ENCODE results near the gene CORIN. TPM values are rescaled to one million over a fixed set of nuclear protein-coding genes. Genes with fewer than 3 reads are reported as not detected.

Gene CORIN
- total RNA-seq, 1 donor from 2014 or later: 0.05 TPM

DNA sequence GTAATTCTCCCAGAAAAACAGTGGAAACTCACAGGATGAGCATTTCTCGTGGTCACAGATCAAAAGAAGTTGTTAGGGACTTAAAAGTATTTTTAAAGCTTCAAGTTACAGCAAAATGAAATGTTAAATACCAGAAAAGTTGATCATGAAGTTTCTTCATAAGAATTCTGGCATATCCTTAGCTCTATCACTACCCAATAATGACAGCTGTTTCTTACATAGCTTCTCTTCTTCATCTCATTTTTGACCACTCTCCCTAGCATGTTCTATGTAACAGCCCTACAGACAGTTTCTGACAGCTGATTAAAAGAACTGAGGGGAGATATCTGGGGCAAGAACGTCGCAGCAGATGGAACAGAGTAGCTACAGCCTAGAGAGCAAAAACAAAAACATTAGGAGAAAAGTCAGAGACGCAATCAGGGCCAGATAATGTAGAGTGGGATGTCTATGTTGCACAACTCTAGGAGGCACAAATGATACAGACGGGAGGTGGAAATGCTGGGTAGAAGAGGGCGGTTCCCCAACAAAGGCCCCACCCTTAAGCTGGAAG lies 108.7 kb downstream of the CORIN start:
- H3K36me3 Mint-ChIP-seq (ENCODE audit: low read depth): no peaks in the 10 kb centered on the region
- no peak for DNase-seq (ENCODE audit: low read depth, low spot score)
- no peak overlapping the region for H3K4me3 Mint-ChIP-seq
- TF ChIP-seq, protein P1, sequence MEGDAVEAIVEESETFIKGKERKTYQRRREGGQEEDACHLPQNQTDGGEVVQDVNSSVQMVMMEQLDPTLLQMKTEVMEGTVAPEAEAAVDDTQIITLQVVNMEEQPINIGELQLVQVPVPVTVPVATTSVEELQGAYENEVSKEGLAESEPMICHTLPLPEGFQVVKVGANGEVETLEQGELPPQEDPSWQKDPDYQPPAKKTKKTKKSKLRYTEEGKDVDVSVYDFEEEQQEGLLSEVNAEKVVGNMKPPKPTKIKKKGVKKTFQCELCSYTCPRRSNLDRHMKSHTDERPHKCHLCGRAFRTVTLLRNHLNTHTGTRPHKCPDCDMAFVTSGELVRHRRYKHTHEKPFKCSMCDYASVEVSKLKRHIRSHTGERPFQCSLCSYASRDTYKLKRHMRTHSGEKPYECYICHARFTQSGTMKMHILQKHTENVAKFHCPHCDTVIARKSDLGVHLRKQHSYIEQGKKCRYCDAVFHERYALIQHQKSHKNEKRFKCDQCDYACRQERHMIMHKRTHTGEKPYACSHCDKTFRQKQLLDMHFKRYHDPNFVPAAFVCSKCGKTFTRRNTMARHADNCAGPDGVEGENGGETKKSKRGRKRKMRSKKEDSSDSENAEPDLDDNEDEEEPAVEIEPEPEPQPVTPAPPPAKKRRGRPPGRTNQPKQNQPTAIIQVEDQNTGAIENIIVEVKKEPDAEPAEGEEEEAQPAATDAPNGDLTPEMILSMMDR (conservative IDR thresholded peaks at IDR 0.05): no peak
- H3K9me3 Mint-ChIP-seq: no peaks in the 10 kb centered on the region
- no peaks in the 10 kb centered on the region for H3K27me3 Mint-ChIP-seq (ENCODE audit: low read depth)
- no peak overlapping the region for H3K27ac Mint-ChIP-seq (ENCODE audit: unreplicated experiment)
- H3K4me1 Mint-ChIP-seq: peaks cover 15% of the 10 kb centered on the region

DNA sequence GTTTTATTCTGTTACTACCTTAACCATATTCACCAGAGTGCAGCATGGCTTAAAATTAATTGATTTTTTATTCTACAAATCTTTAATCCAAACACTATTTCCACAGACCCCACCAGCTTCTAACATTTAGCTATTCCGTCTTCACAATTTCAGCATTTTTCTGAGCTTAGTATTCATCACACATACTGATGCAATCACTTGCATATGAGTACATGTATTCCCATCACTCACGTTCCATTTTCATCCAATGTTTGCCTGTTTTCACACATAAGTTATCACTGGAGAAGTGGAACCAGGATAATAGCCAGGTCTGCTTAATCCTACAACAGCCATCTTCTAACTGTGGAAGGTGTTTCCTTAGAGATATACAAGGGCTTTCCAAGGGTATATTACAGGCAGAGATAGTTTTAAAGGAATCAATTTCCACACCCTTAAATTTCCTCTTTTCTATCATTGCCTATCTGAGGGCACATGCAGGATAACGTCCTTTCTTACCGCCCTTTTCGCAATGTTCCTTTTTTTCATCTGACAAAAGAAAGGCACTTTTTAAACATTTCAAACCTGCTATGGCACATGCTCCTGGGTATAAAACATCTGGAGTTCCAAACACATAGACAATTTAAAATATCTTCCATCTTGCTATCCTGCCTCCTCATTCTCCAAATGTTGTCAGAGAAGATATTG lies 115.8 kb downstream of the CORIN start:
- TF ChIP-seq, protein P1 (conservative IDR thresholded peaks at IDR 0.05): no peak
- H3K36me3 Mint-ChIP-seq (ENCODE audit: low read depth): no peaks in the 10 kb centered on the region
- H3K4me3 Mint-ChIP-seq: no peak overlapping the region
- DNase-seq (ENCODE audit: low read depth, low spot score): no peak
- peaks cover 22% of the 10 kb centered on the region for H3K4me1 Mint-ChIP-seq
- no peak overlapping the region for H3K27ac Mint-ChIP-seq (ENCODE audit: unreplicated experiment)
- no peaks in the 10 kb centered on the region for H3K9me3 Mint-ChIP-seq
- no peaks in the 10 kb centered on the region for H3K27me3 Mint-ChIP-seq (ENCODE audit: low read depth)

DNA sequence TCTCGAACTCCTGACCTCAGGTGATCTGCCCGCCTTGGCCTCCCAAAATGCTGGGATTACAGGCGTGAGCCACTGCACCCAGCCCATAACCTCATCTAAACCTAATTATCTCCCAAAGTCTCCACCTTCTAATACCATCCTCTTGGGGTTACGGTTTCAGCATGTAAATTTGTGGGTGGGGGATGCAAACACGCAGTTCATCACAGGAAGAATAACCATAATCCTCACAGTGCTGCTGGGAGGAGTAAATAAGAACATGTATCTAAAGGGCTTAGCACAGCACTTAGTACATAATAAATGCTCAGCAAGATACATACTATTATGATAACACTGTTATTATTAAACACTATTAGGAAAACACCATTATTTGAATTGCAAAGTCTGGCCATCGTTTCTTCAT lies 116.4 kb downstream of the CORIN start:
- TF ChIP-seq, protein P1 (conservative IDR thresholded peaks at IDR 0.05): no peak
- Mint-ChIP-seq H3K27me3 (ENCODE audit: low read depth) (no peaks in the 10 kb centered on the region), H3K27ac (ENCODE audit: unreplicated experiment) (no peak overlapping the region), H3K36me3 (ENCODE audit: low read depth) (no peaks in the 10 kb centered on the region), H3K9me3 (no peaks in the 10 kb centered on the region), H3K4me3 (no peak overlapping the region), H3K4me1 (peaks cover 23% of the 10 kb centered on the region)
- no peak for DNase-seq (ENCODE audit: low read depth, low spot score)

DNA sequence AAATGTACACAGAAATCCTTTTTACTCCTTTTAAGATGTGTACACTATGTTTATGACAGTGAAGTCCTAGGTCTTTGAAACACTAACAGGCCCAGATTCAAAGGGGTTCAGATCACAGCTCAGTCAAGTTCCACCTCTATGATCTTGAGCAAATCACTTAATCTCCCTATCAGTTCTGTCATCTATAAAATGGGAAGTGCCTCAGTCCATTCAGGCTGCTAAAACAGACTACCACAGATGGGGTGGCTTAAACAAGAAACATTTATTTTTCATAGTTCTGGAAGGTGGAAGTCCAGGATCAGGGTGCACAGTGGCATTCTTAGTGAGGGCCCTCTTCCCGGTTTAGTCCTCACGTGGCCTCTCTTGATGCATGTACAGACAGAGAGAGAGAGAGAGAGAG lies 117.1 kb downstream of the CORIN start:
- peaks cover 26% of the 10 kb centered on the region for H3K4me1 Mint-ChIP-seq
- TF ChIP-seq, protein P1 (conservative IDR thresholded peaks at IDR 0.05): no peak
- H3K9me3 Mint-ChIP-seq: no peaks in the 10 kb centered on the region
- no peaks in the 10 kb centered on the region for H3K27me3 Mint-ChIP-seq (ENCODE audit: low read depth)
- no peak for DNase-seq (ENCODE audit: low read depth, low spot score)
- no peak overlapping the region for H3K27ac Mint-ChIP-seq (ENCODE audit: unreplicated experiment)
- no peak overlapping the region for H3K4me3 Mint-ChIP-seq
- H3K36me3 Mint-ChIP-seq (ENCODE audit: low read depth): no peaks in the 10 kb centered on the region

DNA sequence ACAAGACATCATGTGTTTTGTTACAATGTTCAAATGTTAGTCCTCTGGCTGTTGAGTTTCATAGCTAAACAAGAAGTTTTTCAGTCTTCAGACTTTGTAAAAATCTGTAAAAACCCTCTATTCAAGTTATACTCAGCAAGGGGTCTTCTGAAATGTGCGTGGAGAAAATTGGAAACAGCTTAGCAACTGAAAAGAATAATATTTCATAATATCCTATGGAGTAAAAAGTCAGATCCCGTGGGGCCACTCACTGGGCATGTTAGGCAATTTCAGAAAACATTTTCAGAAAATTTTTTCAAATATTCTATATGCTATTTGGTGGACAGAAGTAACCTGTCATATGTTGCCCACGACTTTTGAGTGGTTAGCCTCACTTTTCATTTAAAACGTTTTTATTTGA lies 118.3 kb downstream of the CORIN start:
- Mint-ChIP-seq H3K27ac (ENCODE audit: unreplicated experiment) (no peak overlapping the region), H3K27me3 (ENCODE audit: low read depth) (no peaks in the 10 kb centered on the region), H3K9me3 (no peaks in the 10 kb centered on the region), H3K4me3 (no peak overlapping the region), H3K36me3 (ENCODE audit: low read depth) (no peaks in the 10 kb centered on the region), H3K4me1 (peaks cover 26% of the 10 kb centered on the region)
- TF ChIP-seq, protein P1 (conservative IDR thresholded peaks at IDR 0.05): no peak
- DNase-seq (ENCODE audit: low read depth, low spot score): no peak

Data from neural crest cell (in vitro differentiated cells).